Measurements from ENCODE around the gene HYI. TPM values are rescaled to one million over a fixed set of nuclear protein-coding genes. Genes with fewer than 3 reads are reported as not detected.

The HYI gene
- total and polyA plus RNA-seq, 2 of the 8 experiments (the other 6 are each of a cell fraction or from before 2014, with no cell fraction given): 14.4 to 17.7 TPM

- TF ChIP-seq POLR2A (IDR thresholded peaks at IDR 0.05; ENCODE audit: control extremely low read depth in 1 of 2, low read depth in 2 of 2, low read length in 2 of 2) (no peak), RFX5 (IDR thresholded peaks at IDR 0.05; ENCODE audit: borderline replicate concordance, low read depth, low read length) (no peak), FOSL1 (IDR thresholded peaks at IDR 0.05; ENCODE audit: insufficient read depth, low read depth, low read length) (no peak), CREB1 (IDR thresholded peaks at IDR 0.05) (no peak), ZNF274 (IDR thresholded peaks at IDR 0.05; ENCODE audit: borderline replicate concordance, extremely low read depth, low read length) (no peak)
Measured at GRCh38 chr1:43426221-43426620, 27.5 kb downstream of the HYI start (continued).
